WTC11 (cell line): ENCODE measurements around the gene AIFM1. TPM values are rescaled to one million over a fixed set of nuclear protein-coding genes. Genes with fewer than 3 reads are reported as not detected.

ENCODE experiments used
- ATAC-seq: fragments of 200-7000 bp; cut with Tn5 transposase; 2 replicates; pipeline ENCODE4 v1.10.0; 2021; ENCODE audit warnings: mild to moderate bottlenecking, moderate library complexity
- CTCF ChIA-PET: fragments of 300-600 bp; sonication (Branson Sonifier 250); formaldehyde crosslinking; loops from one replicate; lab custom pipeline; 2021; ENCODE audit warnings: antibody characterized with exemption; lab: Charles Lee
- POLR2A ChIA-PET: fragments of 350-600 bp; sonication (Branson Sonifier 250); formaldehyde crosslinking; loops from one replicate; lab custom pipeline; 2021; ENCODE audit warnings: antibody characterized with exemption; lab: Charles Lee
- DNase-seq: peaks from one replicate; pipeline ENCODE4 v3.0.0; 2021; ENCODE audit warnings: low spot score
- H3K27ac Mint-ChIP-seq: 2 replicates; pipeline ENCODE4 v1.8.0; 2021; ENCODE audit warnings: mixed read lengths
- H3K27me3 Mint-ChIP-seq: 2 replicates; pipeline ENCODE4 v1.8.0; 2021; ENCODE audit warnings: low read depth, mild to moderate bottlenecking, moderate library complexity, mixed read lengths
- H3K36me3 Mint-ChIP-seq: 2 replicates; pipeline ENCODE4 v1.8.0; 2021; ENCODE audit warnings: mixed read lengths
- H3K4me1 Mint-ChIP-seq: 2 replicates; pipeline ENCODE4 v1.8.0; 2022; ENCODE audit warnings: mixed read lengths
- H3K4me3 Mint-ChIP-seq: 2 replicates; pipeline ENCODE4 v1.8.0; 2021; ENCODE audit warnings: mild to moderate bottlenecking, moderate library complexity, mixed read lengths
- H3K9me3 Mint-ChIP-seq: 2 replicates; pipeline ENCODE4 v1.8.0; 2021; ENCODE audit warnings: mixed read lengths
- AFF4 ChIP-seq: sonication (generic); formaldehyde crosslinking; IDR thresholded peaks from 2 replicates; pipeline ENCODE4 v1.8.1; 2023; ENCODE audit warnings: mild to moderate bottlenecking, missing genetic modification reagents, borderline replicate concordance
- ATF6 ChIP-seq: sonication (generic); formaldehyde crosslinking; IDR thresholded peaks from 2 replicates; pipeline ENCODE4 v1.8.1; 2023; ENCODE audit warnings: mild to moderate bottlenecking, missing genetic modification reagents
- CBFB ChIP-seq: sonication (generic); formaldehyde crosslinking; IDR thresholded peaks from 2 replicates; pipeline ENCODE4 v1.8.1; 2022; ENCODE audit warnings: mild to moderate bottlenecking, low read depth, missing genetic modification reagents
- FOXJ3 ChIP-seq: sonication (generic); formaldehyde crosslinking; IDR thresholded peaks from 2 replicates; pipeline ENCODE4 v1.9.0; 2021; ENCODE audit warnings: missing genetic modification reagents, mild to moderate bottlenecking, borderline replicate concordance
- FOXP4 ChIP-seq: sonication (generic); formaldehyde crosslinking; IDR thresholded peaks from 2 replicates; pipeline ENCODE4 v1.8.0; 2022; ENCODE audit warnings: mild to moderate bottlenecking, missing genetic modification reagents
- HMGA2 ChIP-seq: fragments of 250-450 bp; sonication (Bioruptor Pico); IDR thresholded peaks from 2 replicates; pipeline ENCODE4 v1.4.0; 2021; ENCODE audit warnings: mild to moderate bottlenecking, moderate library complexity
- JAZF1 ChIP-seq: fragments of 250-450 bp; sonication (Bioruptor Pico); IDR thresholded peaks from 2 replicates; pipeline ENCODE4 v1.9.0; 2021; ENCODE audit warnings: moderate library complexity, mild to moderate bottlenecking, inconsistent platforms
- MYBL2 ChIP-seq: sonication (generic); formaldehyde crosslinking; IDR thresholded peaks from 2 replicates; pipeline ENCODE4 v1.8.1; 2023; ENCODE audit warnings: mild to moderate bottlenecking, moderate library complexity, missing genetic modification reagents
- NFE2L1 ChIP-seq: sonication (generic); formaldehyde crosslinking; IDR thresholded peaks from 2 replicates; pipeline ENCODE4 v1.8.1; 2023; ENCODE audit warnings: missing genetic modification reagents
- PRRX2 ChIP-seq: fragments of 250-450 bp; sonication (Bioruptor Pico); IDR thresholded peaks from 2 replicates; pipeline ENCODE4 v1.8.0; 2021; ENCODE audit warnings: mild to moderate bottlenecking
- USF2 ChIP-seq: sonication (generic); formaldehyde crosslinking; IDR thresholded peaks from 2 replicates; pipeline ENCODE4 v1.8.1; 2023; ENCODE audit warnings: mild to moderate bottlenecking, missing genetic modification reagents, moderate library complexity
- ZBTB21 ChIP-seq: sonication (generic); formaldehyde crosslinking; IDR thresholded peaks from 2 replicates; pipeline ENCODE4 v1.8.1; 2023; ENCODE audit warnings: mild to moderate bottlenecking, missing genetic modification reagents, borderline replicate concordance
- ZMAT4 ChIP-seq: fragments of 250-450 bp; sonication (Bioruptor Pico); IDR thresholded peaks from 2 replicates; pipeline ENCODE4 v1.9.0; 2021; ENCODE audit warnings: mild to moderate bottlenecking
- ZNF121 ChIP-seq: sonication (generic); formaldehyde crosslinking; IDR thresholded peaks from 2 replicates; pipeline ENCODE4 v1.8.0; 2023; ENCODE audit warnings: missing genetic modification reagents
- ZNF138 ChIP-seq: sonication (generic); formaldehyde crosslinking; conservative IDR thresholded peaks from 2 replicates; pipeline ENCODE4 v1.8.1; 2022; ENCODE audit warnings: mild to moderate bottlenecking, moderate library complexity, missing genetic modification reagents
- ZNF219 ChIP-seq: sonication (generic); formaldehyde crosslinking; IDR thresholded peaks from 2 replicates; pipeline ENCODE4 v1.8.0; 2023; ENCODE audit warnings: missing genetic modification reagents, mild to moderate bottlenecking, borderline replicate concordance
- ZNF512 ChIP-seq: sonication (generic); formaldehyde crosslinking; IDR thresholded peaks from 2 replicates; pipeline ENCODE4 v1.8.1; 2022; ENCODE audit warnings: missing genetic modification reagents, borderline replicate concordance
- ZNF532 ChIP-seq: fragments of 250-450 bp; sonication (Bioruptor Pico); IDR thresholded peaks from 2 replicates; pipeline ENCODE4 v1.9.0; 2021; ENCODE audit warnings: mild to moderate bottlenecking, borderline replicate concordance
- total RNA-seq: library from RNA; stranded (reverse); gene quantifications from 3 replicates; pipeline ENCODE4 v1.2.3, GENCODE V29; 2021

The AIFM1 gene
- total RNA-seq, 1 experiment from 2014 or later: 53.5 TPM

GRCh38 chrX:130108647-130109428 is 56.8 kb downstream of the AIFM1 start:
- Mint-ChIP-seq H3K36me3 (no peaks in the 10 kb centered on the region), H3K27me3 (peaks cover 47% of the 10 kb centered on the region), H3K27ac (no peak overlapping the region), H3K4me1 (peaks cover 20% of the 10 kb centered on the region), H3K4me3 (peak overlapping the region; percentile 52; the same call in 1 of the 2 replicates), H3K9me3 (no peaks in the 10 kb centered on the region)
- ChIA-PET CTCF (interaction anchor here (0.6 to 3.9 kb wide), 6 partner anchors 8 to 48 kb away, joined by 4 to 13 read pairs (median 6); no protein-coding TSS in a partner anchor), POLR2A (no interaction called here)
- no peak for TF ChIP-seq AFF4 (CRISPR knock-in tag)
- peak; percentile 46 for ATAC-seq
- DNase-seq: peak; percentile 14

- Mint-ChIP-seq H3K4me1 (peaks cover 26% of the 10 kb centered on the region), H3K27ac (no peak overlapping the region), H3K27me3 (peaks cover 28% of the 10 kb centered on the region), H3K36me3 (no peaks in the 10 kb centered on the region), H3K4me3 (no peak overlapping the region), H3K9me3 (no peaks in the 10 kb centered on the region)
- DNase-seq (no peak), ATAC-seq (no peak)
- ChIA-PET CTCF (interaction anchor here (0.5 to 3.9 kb wide), 2 partner anchors 46 to 47 kb away, joined by 4 to 12 read pairs; no protein-coding TSS in a partner anchor), POLR2A (no interaction called here)
- no peak for TF ChIP-seq PRRX2
- no peak for TF ChIP-seq HMGA2 (CRISPR knock-in tag)
- TF ChIP-seq ZNF138 (CRISPR knock-in tag): no peak
- no peak for TF ChIP-seq FOXP4 (CRISPR knock-in tag)
- no peak for TF ChIP-seq CBFB (CRISPR knock-in tag)
- TF ChIP-seq NFE2L1 (CRISPR knock-in tag): no peak
- no peak for TF ChIP-seq USF2
- no peak for TF ChIP-seq ZNF532 (CRISPR knock-in tag)
- no peak for TF ChIP-seq ZNF121
- no peak for TF ChIP-seq JAZF1 (CRISPR knock-in tag)
- no peak for TF ChIP-seq ZNF219
- TF ChIP-seq ZNF512 (CRISPR knock-in tag): no peak
- TF ChIP-seq ZBTB21 (CRISPR knock-in tag): no peak
- no peak for TF ChIP-seq ATF6
- no peak for TF ChIP-seq MYBL2 (CRISPR knock-in tag)
- no peak for TF ChIP-seq ZMAT4 (CRISPR knock-in tag)
- no peak for TF ChIP-seq FOXJ3 (CRISPR knock-in tag)
These were observed 59.6 kb downstream of the AIFM1 start for GRCh38 chrX:130106071-130106470.
